Stimulated activated naive CD4-positive, alpha-beta T cell (primary cell): ENCODE measurements around the gene GPC2.
"Not testable (repeated sequence)": the region's sequence is repeated elsewhere in the genome, so short reads cannot be mapped to it uniquely, and the experiment has no call there.

ENCODE experiments used
- DNase-seq, 6 experiments: peaks; one replicate each; lab custom pipeline; 2025; lab: John Stamatoyannopoulos, UW

Gene GPC2, protein sequence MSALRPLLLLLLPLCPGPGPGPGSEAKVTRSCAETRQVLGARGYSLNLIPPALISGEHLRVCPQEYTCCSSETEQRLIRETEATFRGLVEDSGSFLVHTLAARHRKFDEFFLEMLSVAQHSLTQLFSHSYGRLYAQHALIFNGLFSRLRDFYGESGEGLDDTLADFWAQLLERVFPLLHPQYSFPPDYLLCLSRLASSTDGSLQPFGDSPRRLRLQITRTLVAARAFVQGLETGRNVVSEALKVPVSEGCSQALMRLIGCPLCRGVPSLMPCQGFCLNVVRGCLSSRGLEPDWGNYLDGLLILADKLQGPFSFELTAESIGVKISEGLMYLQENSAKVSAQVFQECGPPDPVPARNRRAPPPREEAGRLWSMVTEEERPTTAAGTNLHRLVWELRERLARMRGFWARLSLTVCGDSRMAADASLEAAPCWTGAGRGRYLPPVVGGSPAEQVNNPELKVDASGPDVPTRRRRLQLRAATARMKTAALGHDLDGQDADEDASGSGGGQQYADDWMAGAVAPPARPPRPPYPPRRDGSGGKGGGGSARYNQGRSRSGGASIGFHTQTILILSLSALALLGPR

DNA sequence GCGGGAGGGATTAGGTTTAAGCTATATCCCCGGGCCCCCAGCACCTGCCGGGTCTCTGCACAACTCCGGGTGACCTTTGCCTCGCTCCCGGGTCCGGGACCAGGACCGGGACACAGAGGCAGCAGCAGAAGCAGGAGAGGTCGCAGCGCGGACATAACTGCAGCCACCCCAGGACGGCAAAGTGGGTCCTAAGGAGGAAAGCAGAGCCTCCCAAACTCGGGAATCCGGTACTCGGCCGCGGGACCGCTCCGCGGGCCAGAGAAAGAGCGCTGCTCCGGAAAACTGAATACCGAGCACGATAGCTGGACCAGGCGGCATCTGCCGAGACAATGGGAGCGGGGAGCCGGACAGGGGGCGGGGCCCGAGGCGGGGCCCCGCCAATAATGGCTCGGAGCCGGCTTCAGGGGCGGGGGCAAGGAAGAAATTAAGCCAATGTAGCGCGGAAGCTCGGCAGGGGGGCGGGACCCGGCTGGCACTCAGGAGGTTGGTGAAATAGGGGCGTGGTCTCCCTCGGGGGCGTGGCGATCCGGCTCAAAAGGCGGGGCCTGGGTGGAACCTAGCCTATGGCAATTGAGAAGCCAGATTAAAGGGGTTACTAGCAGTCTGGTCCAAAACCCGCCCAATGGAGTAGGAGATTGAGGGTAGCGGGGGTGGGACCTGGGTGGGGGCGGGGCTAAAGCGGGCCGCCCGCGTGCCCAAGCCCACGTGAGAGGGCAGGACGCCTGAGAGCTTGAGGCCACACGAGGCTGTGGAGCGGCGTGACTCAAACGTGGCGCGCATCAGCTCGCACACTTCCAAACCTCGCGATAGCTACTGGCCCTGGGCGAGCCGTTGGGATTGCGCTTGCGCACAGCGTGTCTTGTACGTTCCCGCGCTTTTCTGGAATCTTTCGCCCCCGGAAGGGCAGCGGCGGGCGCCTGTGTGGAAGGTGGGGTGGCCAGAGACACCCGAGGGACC lies at the start of gene GPC2, which contains the start of gene STAG3:
Gene GPC2 (minus strand): TSS at position 337 of the 957 bp plus-strand sequence. CDS start 182 bp downstream, at position 155.
Gene STAG3 (plus strand): TSS at position 874 of the 957 bp plus-strand sequence. CDS start 2,639 bp downstream, outside the sequence.
- peak; percentile 95 to 98 (median 98) for DNase-seq

- DNase-seq: not testable (repeated sequence)
Observed at GRCh38 chr7:100224891-100225290, 47.7 kb upstream of the GPC2 start.

- DNase-seq: not testable (repeated sequence)
Observed at GRCh38 chr7:100223376-100223927, 46.3 kb upstream of the GPC2 start.

GRCh38 chr7:100222445-100223132 lies 45.4 kb upstream of the GPC2 start:
- no peak for DNase-seq

DNA sequence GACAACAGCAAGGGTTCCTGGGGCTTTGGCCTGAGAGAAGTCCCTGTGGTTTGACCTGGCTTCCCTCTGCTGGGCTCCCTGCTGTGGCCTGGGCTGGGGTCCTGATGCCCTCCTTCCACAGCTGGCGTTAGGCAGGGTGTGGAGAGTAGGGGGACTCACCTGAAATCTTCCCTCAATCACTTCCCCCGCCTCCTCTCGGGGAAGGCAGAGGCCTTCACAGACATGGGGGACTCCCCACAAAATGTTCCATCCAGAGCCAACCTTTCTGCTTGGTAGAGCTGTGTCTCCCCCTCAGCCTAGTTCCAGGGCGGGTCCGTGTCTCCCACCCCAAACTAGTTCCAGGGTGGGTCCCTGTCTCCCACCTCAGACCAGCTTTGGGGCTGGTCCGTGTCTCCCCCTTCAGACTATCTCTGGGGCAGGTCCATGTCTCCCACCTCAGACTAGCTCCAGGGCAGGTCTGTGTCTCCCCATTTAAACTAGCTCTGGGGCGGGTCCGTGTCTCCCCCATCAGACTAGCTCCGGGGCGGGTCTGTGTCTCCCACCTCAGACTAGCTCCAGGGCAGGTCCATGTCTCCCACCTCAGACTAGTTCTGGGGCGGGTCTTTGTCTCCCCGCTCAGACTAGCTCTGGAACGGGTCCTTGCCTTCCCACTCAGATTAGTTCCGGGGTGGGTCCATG lies 44.7 kb upstream of the GPC2 start:
- DNase-seq: peak in 1 of 6 experiments; percentile 36

- peak; percentile 56 to 89 (median 76) for DNase-seq
Observed at GRCh38 chr7:100221231-100221718, 44.1 kb upstream of the GPC2 start.

- DNase-seq: peak in 2 of 6 experiments; percentile 8 to 52
Observed at GRCh38 chr7:100220586-100221230, 43.5 kb upstream of the GPC2 start.

DNA sequence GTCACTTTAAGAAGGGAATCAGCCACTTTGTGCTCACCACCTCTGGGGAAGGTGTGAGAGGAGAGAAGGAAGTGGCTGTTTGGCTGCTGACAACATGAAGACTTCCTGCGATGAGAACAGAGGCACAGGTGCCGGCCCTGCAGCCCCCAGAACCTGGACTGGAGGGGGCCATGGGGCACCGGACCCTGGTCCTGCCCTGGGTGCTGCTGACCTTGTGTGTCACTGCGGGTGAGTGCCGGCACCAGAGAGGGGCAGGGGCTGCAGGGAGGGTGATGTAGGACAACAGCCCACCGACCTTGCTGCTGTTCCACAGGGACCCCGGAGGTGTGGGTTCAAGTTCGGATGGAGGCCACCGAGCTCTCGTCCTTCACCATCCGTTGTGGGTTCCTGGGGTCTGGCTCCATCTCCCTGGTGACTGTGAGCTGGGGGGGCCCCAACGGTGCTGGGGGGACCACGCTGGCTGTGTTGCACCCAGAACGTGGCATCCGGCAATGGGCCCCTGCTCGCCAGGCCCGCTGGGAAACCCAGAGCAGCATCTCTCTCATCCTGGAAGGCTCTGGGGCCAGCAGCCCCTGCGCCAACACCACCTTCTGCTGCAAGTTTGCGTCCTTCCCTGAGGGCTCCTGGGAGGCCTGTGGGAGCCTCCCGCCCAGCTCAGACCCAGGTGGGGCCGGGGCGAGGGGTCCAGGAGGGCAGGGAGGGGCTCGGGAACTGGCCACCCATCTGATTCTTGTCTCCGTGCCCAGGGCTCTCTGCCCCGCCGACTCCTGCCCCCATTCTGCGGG lies 42.8 kb upstream of the GPC2 start, which contains the start of gene PVRIG:
Gene PVRIG (plus strand): TSS at position 149 of the 785 bp plus-strand sequence. CDS start 22 bp downstream, at position 171.
- peak in 5 of 6 experiments; percentile 9 to 67 (median 58) for DNase-seq

- peak in 2 of 6 experiments; percentile 6 to 44 for DNase-seq
Observed at GRCh38 chr7:100219271-100219737, 42.1 kb upstream of the GPC2 start.

DNA sequence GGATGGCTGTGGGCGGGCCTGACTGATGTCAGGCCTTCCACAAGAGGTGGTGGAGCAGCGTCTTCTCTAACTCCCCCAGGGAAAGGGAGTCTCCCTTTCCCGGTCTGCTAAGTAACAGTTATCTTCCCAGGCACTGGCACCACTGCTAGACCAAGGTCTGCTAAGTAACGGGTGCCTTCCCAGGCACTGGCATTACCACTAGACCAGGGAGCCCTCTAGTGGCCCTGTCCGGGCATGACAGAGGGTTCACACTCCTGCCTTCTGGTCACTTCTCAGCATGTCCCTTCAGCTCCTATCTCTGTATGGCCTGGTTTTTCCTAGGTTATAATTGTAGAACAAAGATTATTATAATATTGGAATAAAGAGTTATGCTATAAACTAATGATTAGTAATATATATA lies 40.8 kb upstream of the GPC2 start:
- DNase-seq: peak; percentile 41 to 80 (median 64)

- no peak for DNase-seq
Observed at GRCh38 chr7:100215895-100216294, 38.7 kb upstream of the GPC2 start.

- DNase-seq: peak in 3 of 6 experiments; percentile 4 to 21 (median 21)
Observed at GRCh38 chr7:100214356-100214755, 37.2 kb upstream of the GPC2 start.

GRCh38 chr7:100213672-100214071 lies 36.5 kb upstream of the GPC2 start:
- no peak for DNase-seq

DNA sequence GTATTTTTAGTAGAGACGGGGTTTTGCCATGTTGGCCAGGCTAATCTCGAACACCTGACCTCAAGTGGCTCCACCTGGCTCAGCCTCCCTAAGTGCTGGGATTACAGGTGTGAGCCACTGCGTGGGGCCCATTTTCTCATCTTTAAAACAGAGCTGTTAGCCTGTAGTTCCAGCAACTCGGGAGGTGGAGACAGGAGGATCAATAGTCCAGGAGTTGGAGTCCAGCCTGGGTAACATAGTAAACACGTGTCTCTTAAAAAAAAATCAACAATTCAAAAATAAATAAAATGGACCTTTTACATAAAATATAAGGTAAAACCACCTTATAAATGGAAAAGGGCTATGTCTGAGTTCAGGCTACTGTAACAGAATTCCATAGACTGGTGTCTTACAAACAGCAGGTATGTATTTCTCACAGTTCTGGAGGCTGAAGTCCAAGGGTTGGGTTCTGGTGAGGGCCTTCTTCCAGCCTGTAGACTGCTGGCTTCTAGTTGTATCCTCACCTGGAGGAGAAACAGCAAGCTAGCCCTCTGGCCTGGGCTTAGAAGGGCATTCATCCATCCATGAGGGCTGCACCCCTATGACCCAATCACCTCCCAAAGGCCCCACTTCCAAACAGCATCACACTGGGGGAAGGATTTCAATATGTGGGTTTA lies 35.6 kb upstream of the GPC2 start:
- no peak for DNase-seq

GRCh38 chr7:100211342-100211780 lies 34.2 kb upstream of the GPC2 start:
- peak in 4 of 6 experiments; percentile 31 to 52 (median 42) for DNase-seq

DNA sequence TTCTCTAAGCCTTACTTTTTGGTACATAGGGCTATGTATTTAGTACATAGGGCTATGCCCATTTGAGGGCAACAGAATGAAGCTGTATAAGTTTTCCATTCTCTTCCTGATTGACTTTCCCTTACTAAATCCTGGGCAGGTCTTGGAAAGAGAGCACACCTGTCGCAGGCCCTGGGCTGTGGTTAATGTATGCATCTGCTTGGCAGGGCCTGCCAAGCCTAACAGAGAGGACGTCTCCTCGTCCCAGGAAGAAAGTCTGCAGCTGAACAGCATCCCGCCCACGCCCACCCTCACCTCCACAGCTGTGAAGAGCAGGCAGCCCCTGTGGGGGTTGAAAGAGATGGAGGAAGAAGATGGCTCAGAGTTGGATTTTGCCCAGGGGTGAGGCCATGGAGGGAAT lies 33.6 kb upstream of the GPC2 start:
- DNase-seq: no peak

- no peak for DNase-seq
Observed at GRCh38 chr7:100209493-100209892, 32.3 kb upstream of the GPC2 start.

- peak in 4 of 6 experiments; percentile 13 to 32 (median 24) for DNase-seq
Observed at GRCh38 chr7:100208911-100209408, 31.8 kb upstream of the GPC2 start.
